ENCODE data around the gene DOCK11.
"Not testable (repeated sequence)": the region's sequence is repeated elsewhere in the genome, so short reads cannot be mapped to it uniquely, and the experiment has no call there.

DOCK11 gene

GRCh38 chrX:118495061-118495921 lies at the start of gene DOCK11:
Gene DOCK11, plus strand, starts transcription at chrX:118495815. Its CDS starts 157 bp downstream, at chrX:118495972.
- DNase-seq (ENCODE audit: low spot score in 2 of 2): peak; percentile 88 to 95
- H3K36me3 ChIP-seq (replicated peaks): no peaks in the 10 kb centered on the region
- in situ Hi-C loops (cut with MboI; ENCODE audit: low sequenced_read_pairs): no loop called here
- peaks cover 21% of the 10 kb centered on the region for H3K4me1 ChIP-seq
- H3K4me3 ChIP-seq: peak within 1 kb of the TSS; percentile 61
- H3K9me3 ChIP-seq: no peaks in the 10 kb centered on the region
- no peaks in the 10 kb centered on the region for H3K27me3 ChIP-seq (ENCODE audit: low read depth)

- Histone ChIP-seq H3K4me1 (no peaks in the 10 kb centered on the region), H3K4me3 (no peak overlapping the region), H3K36me3 (replicated peaks) (peaks cover 15% of the 10 kb centered on the region), H3K27me3 (ENCODE audit: low read depth) (no peaks in the 10 kb centered on the region), H3K9me3 (no peaks in the 10 kb centered on the region)
- in situ Hi-C loops (cut with MboI; ENCODE audit: low sequenced_read_pairs): no loop called here
- DNase-seq (ENCODE audit: low spot score in 2 of 2): no peak
Observed at GRCh38 chrX:118448273-118448783, 47.3 kb upstream of the DOCK11 start.

- in situ Hi-C loops (cut with MboI; ENCODE audit: low sequenced_read_pairs): no loop called here
- H3K4me3 ChIP-seq: no peak overlapping the region
- H3K27me3 ChIP-seq (ENCODE audit: low read depth): no peaks in the 10 kb centered on the region
- H3K4me1 ChIP-seq: no peaks in the 10 kb centered on the region
- no peaks in the 10 kb centered on the region for H3K9me3 ChIP-seq
- H3K36me3 ChIP-seq (replicated peaks): no peaks in the 10 kb centered on the region
- no peak for DNase-seq (ENCODE audit: low spot score in 2 of 2)
Observed at GRCh38 chrX:118455013-118455412, 40.6 kb upstream of the DOCK11 start.

- Histone ChIP-seq H3K36me3 (replicated peaks) (no peaks in the 10 kb centered on the region), H3K4me1 (no peaks in the 10 kb centered on the region), H3K4me3 (no peak overlapping the region), H3K9me3 (no peaks in the 10 kb centered on the region), H3K27me3 (ENCODE audit: low read depth) (no peaks in the 10 kb centered on the region)
- in situ Hi-C loops (cut with MboI; ENCODE audit: low sequenced_read_pairs): no loop called here
- peak; percentile 42 to 67 for DNase-seq (ENCODE audit: low spot score in 2 of 2)
Observed at GRCh38 chrX:118459494-118459893, 36.1 kb upstream of the DOCK11 start.

GRCh38 chrX:118464501-118464900 lies 31.1 kb upstream of the DOCK11 start:
- Histone ChIP-seq H3K4me1 (no peaks in the 10 kb centered on the region), H3K4me3 (no peak overlapping the region), H3K27me3 (ENCODE audit: low read depth) (no peaks in the 10 kb centered on the region), H3K9me3 (no peaks in the 10 kb centered on the region; the same call in 1 of the 2 replicates), H3K36me3 (replicated peaks) (no peaks in the 10 kb centered on the region)
- no peak for DNase-seq (ENCODE audit: low spot score in 2 of 2)
- in situ Hi-C loops (cut with MboI; ENCODE audit: low sequenced_read_pairs): loop anchor here (10.0 kb wide), 1 partner anchor 340 kb away; no protein-coding TSS in a partner anchor

- no peak overlapping the region for H3K4me3 ChIP-seq
- no peaks in the 10 kb centered on the region for H3K27me3 ChIP-seq (ENCODE audit: low read depth)
- H3K9me3 ChIP-seq: no peaks in the 10 kb centered on the region; the same call in 1 of the 2 replicates
- no peaks in the 10 kb centered on the region for H3K4me1 ChIP-seq
- DNase-seq (ENCODE audit: low spot score in 2 of 2): no peak
- H3K36me3 ChIP-seq (replicated peaks): no peaks in the 10 kb centered on the region
- in situ Hi-C loops (cut with MboI; ENCODE audit: low sequenced_read_pairs): loop anchor here (10.0 kb wide), 1 partner anchor 337 kb away; no protein-coding TSS in a partner anchor
Observed at GRCh38 chrX:118468122-118468521, 27.5 kb upstream of the DOCK11 start.

GRCh38 chrX:118470721-118471347 lies 24.8 kb upstream of the DOCK11 start:
- H3K4me3 ChIP-seq; H3K36me3 ChIP-seq (replicated peaks); DNase-seq (ENCODE audit: low spot score in 2 of 2); H3K27me3 ChIP-seq (ENCODE audit: low read depth); H3K4me1 ChIP-seq; H3K9me3 ChIP-seq; in situ Hi-C loops (cut with MboI; ENCODE audit: low sequenced_read_pairs): not testable (repeated sequence)

- in situ Hi-C loops (cut with MboI; ENCODE audit: low sequenced_read_pairs): no loop called here
- Histone ChIP-seq H3K9me3 (no peaks in the 10 kb centered on the region), H3K27me3 (ENCODE audit: low read depth) (no peaks in the 10 kb centered on the region), H3K4me1 (no peaks in the 10 kb centered on the region), H3K4me3 (no peak overlapping the region), H3K36me3 (replicated peaks) (no peaks in the 10 kb centered on the region)
- no peak for DNase-seq (ENCODE audit: low spot score in 2 of 2)
Observed at GRCh38 chrX:118474586-118474985, 21.0 kb upstream of the DOCK11 start.

GRCh38 chrX:118475903-118476302 lies 19.7 kb upstream of the DOCK11 start:
- in situ Hi-C loops (cut with MboI; ENCODE audit: low sequenced_read_pairs): no loop called here
- H3K36me3 ChIP-seq (replicated peaks): no peaks in the 10 kb centered on the region
- H3K9me3 ChIP-seq: no peaks in the 10 kb centered on the region
- H3K4me1 ChIP-seq: no peaks in the 10 kb centered on the region
- no peak for DNase-seq (ENCODE audit: low spot score in 2 of 2)
- no peaks in the 10 kb centered on the region for H3K27me3 ChIP-seq (ENCODE audit: low read depth)
- no peak overlapping the region for H3K4me3 ChIP-seq

GRCh38 chrX:118480172-118480571 lies 15.4 kb upstream of the DOCK11 start:
- no peaks in the 10 kb centered on the region for H3K27me3 ChIP-seq (ENCODE audit: low read depth)
- H3K9me3 ChIP-seq: no peaks in the 10 kb centered on the region
- H3K36me3 ChIP-seq (replicated peaks): no peaks in the 10 kb centered on the region
- no peak overlapping the region for H3K4me3 ChIP-seq
- H3K4me1 ChIP-seq: no peaks in the 10 kb centered on the region
- in situ Hi-C loops (cut with MboI; ENCODE audit: low sequenced_read_pairs): no loop called here
- DNase-seq (ENCODE audit: low spot score in 2 of 2): no peak

GRCh38 chrX:118482384-118482783 lies 13.2 kb upstream of the DOCK11 start:
- H3K4me1 ChIP-seq; DNase-seq (ENCODE audit: low spot score in 2 of 2); H3K9me3 ChIP-seq; H3K4me3 ChIP-seq; H3K27me3 ChIP-seq (ENCODE audit: low read depth); in situ Hi-C loops (cut with MboI; ENCODE audit: low sequenced_read_pairs); H3K36me3 ChIP-seq (replicated peaks): not testable (repeated sequence)

GRCh38 chrX:118484216-118484903 lies 11.3 kb upstream of the DOCK11 start:
- Histone ChIP-seq H3K4me1 (no peaks in the 10 kb centered on the region), H3K9me3 (no peaks in the 10 kb centered on the region), H3K27me3 (ENCODE audit: low read depth) (no peaks in the 10 kb centered on the region), H3K4me3 (no peak overlapping the region), H3K36me3 (replicated peaks) (no peaks in the 10 kb centered on the region)
- no peak for DNase-seq (ENCODE audit: low spot score in 2 of 2)
- in situ Hi-C loops (cut with MboI; ENCODE audit: low sequenced_read_pairs): no loop called here

GRCh38 chrX:118486693-118487092 lies 8.9 kb upstream of the DOCK11 start:
- in situ Hi-C loops (cut with MboI; ENCODE audit: low sequenced_read_pairs); H3K4me1 ChIP-seq; H3K9me3 ChIP-seq; H3K27me3 ChIP-seq (ENCODE audit: low read depth); H3K4me3 ChIP-seq; DNase-seq (ENCODE audit: low spot score in 2 of 2); H3K36me3 ChIP-seq (replicated peaks): not testable (repeated sequence)

GRCh38 chrX:118493016-118493415 lies 2.6 kb upstream of the DOCK11 start:
- no peaks in the 10 kb centered on the region for H3K9me3 ChIP-seq
- H3K4me1 ChIP-seq: peaks cover 13% of the 10 kb centered on the region
- no peak for DNase-seq (ENCODE audit: low spot score in 2 of 2)
- no peak overlapping the region for H3K4me3 ChIP-seq
- H3K36me3 ChIP-seq (replicated peaks): no peaks in the 10 kb centered on the region
- no peaks in the 10 kb centered on the region for H3K27me3 ChIP-seq (ENCODE audit: low read depth)
- in situ Hi-C loops (cut with MboI; ENCODE audit: low sequenced_read_pairs): no loop called here
